Measurements from ENCODE around the gene PROX1. TPM values are rescaled to one million over a fixed set of nuclear protein-coding genes. Genes with fewer than 3 reads are reported as not detected.

PROX1 gene
- total and polyA plus RNA-seq, 11 donors = 6.9 to 145 (median 64.4) TPM

- H3K27me3 ChIP-seq = no peaks in the 10 kb centered on the region
- no peaks in the 10 kb centered on the region for H3K9me3 ChIP-seq
- TF ChIP-seq, protein P1, sequence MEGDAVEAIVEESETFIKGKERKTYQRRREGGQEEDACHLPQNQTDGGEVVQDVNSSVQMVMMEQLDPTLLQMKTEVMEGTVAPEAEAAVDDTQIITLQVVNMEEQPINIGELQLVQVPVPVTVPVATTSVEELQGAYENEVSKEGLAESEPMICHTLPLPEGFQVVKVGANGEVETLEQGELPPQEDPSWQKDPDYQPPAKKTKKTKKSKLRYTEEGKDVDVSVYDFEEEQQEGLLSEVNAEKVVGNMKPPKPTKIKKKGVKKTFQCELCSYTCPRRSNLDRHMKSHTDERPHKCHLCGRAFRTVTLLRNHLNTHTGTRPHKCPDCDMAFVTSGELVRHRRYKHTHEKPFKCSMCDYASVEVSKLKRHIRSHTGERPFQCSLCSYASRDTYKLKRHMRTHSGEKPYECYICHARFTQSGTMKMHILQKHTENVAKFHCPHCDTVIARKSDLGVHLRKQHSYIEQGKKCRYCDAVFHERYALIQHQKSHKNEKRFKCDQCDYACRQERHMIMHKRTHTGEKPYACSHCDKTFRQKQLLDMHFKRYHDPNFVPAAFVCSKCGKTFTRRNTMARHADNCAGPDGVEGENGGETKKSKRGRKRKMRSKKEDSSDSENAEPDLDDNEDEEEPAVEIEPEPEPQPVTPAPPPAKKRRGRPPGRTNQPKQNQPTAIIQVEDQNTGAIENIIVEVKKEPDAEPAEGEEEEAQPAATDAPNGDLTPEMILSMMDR (IDR thresholded peaks at IDR 0.05) = no peak
- no peak for TF ChIP-seq POLR2A (IDR thresholded peaks at IDR 0.05)
- intact Hi-C loops (cut with DNase I) = no loop called here
- WGBS, 4 donors = 29 to 34% (median 32%) methylated on average over 8 of the region's 8 CpGs
- H3K4me1 ChIP-seq = peaks cover 0 to 43% (median 6%) of the 10 kb centered on the region in 12 donors
- no peak for DNase-seq
- H3K4me3 ChIP-seq = no peak overlapping the region
- peak overlapping the region in 9 of 12 donors; percentile 1 to 62 (median 29) for H3K27ac ChIP-seq
- peaks cover 0 to 11% (median 0%) of the 10 kb centered on the region in 9 donors for H3K36me3 ChIP-seq
- ATAC-seq = no peak
Observed at GRCh38 chr1:214018386-214019268, 30.9 kb downstream of the PROX1 start.

DNA sequence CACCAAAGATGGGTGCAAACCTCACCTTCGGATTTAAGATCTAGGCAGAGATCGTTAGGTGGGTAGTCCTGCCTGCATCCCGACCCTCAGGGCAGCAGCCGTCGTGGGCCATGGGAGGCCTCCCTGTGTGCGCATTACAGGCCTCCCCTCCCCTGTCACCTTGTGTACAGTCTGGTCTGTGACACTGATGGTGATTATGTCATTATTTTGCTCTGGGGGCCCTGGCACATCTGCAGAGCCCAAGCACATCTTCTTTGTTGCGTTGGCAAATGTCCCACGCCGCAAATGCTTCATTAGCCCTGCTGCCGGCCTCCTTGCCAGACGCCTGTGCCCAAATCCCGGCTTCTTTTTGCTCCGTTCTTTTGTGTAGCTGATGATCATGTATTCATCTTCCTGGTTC, 31.7 kb downstream of the PROX1 start:
- Histone ChIP-seq H3K9me3 (no peaks in the 10 kb centered on the region), H3K27me3 (no peaks in the 10 kb centered on the region), H3K4me1 (peaks cover 0 to 43% (median 4%) of the 10 kb centered on the region in 12 donors), H3K4me3 (no peak overlapping the region), H3K27ac (peak overlapping the region in 6 of 12 donors; percentile 13 to 43 (median 32)), H3K36me3 (peaks cover 0 to 10% (median 0%) of the 10 kb centered on the region in 9 donors)
- TF ChIP-seq POLR2A (IDR thresholded peaks at IDR 0.05) = no peak
- TF ChIP-seq, protein P1 (IDR thresholded peaks at IDR 0.05) = no peak
- DNase-seq (no peak), ATAC-seq (peak in 1 of 4 donors; percentile 20)
- intact Hi-C loops (cut with DNase I) = no loop called here
- WGBS, 4 donors = 79 to 86% (median 82%) methylated on average over 13 of the region's 13 CpGs

DNA sequence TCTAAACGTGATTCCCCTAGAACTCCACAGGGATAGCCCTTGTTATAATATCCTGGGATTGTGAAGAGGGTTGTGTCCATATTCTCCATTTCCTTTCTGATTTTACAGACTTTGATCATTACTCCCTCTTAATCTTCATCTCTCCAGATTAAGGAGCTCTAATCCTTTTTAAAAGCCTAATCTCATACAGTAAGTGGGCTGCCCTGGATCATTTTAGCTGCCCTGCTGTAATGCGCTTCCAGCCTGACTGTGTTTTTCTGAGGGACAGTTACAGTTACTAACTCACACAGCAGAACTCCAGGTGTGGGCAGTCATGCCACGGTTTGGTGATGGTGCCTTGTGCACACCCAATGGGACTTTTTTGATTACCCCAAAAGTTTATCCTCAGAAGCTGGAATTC, 33.5 kb downstream of the PROX1 start:
- WGBS, 4 donors = 66 to 71% (median 71%) methylated on average over 3 of the region's 3 CpGs
- no peak for ATAC-seq

More for the DNA sequence above, 33.5 kb downstream of the PROX1 start:
- H3K4me3 ChIP-seq = no peak overlapping the region
- peak overlapping the region in 5 of 12 donors; percentile 14 to 44 (median 24) for H3K27ac ChIP-seq
- TF ChIP-seq, protein P1 (IDR thresholded peaks at IDR 0.05) = no peak
- no peak for TF ChIP-seq POLR2A (IDR thresholded peaks at IDR 0.05)
- peaks cover 0 to 4% (median 0%) of the 10 kb centered on the region in 9 donors for H3K36me3 ChIP-seq
- peaks cover 0 to 42% (median 4%) of the 10 kb centered on the region in 12 donors for H3K4me1 ChIP-seq
- intact Hi-C loops (cut with DNase I) = no loop called here
- H3K9me3 ChIP-seq = no peaks in the 10 kb centered on the region
- H3K27me3 ChIP-seq = no peaks in the 10 kb centered on the region
- DNase-seq = no peak
